K562 (cell line): ENCODE data around the gene PUSL1. TPM values are rescaled to one million over a fixed set of nuclear protein-coding genes. Genes with fewer than 3 reads are reported as not detected.

Experiments
- ATF1 ChIP-seq, 2 experiments: fragments of 450-650 bp in 1 of 2; IDR thresholded peaks; 2 replicates each; pipeline ENCODE4 v1.6.1; 2016; ENCODE audit warnings: missing compliant biosample characterization in 1 of 2, missing genetic modification characterization in 1 of 2
- EZH2 ChIP-seq: IDR thresholded peaks from 2 replicates; pipeline ENCODE4 v1.6.1; 2012; ENCODE audit warnings: low read depth, mild to moderate bottlenecking, inconsistent platforms, low read length, borderline replicate concordance
- FOXP1 ChIP-seq: sonication (generic); formaldehyde crosslinking; IDR thresholded peaks from 2 replicates; pipeline ENCODE4 v1.8.0; 2022; ENCODE audit warnings: mild to moderate bottlenecking, missing genetic modification reagents
- HDAC2 ChIP-seq: fragments of 450-650 bp; IDR thresholded peaks from 2 replicates; pipeline ENCODE4 v1.6.1; 2016; ENCODE audit warnings: mild to moderate bottlenecking
- KLF1 ChIP-seq: fragments of 450-650 bp; IDR thresholded peaks from 2 replicates; pipeline ENCODE4 v1.6.1; 2016; ENCODE audit warnings: missing genetic modification characterization, missing compliant biosample characterization
- MED1 ChIP-seq: sonication (generic); formaldehyde crosslinking; IDR thresholded peaks from 2 replicates; pipeline ENCODE4 v1.8.1; 2023; ENCODE audit warnings: missing genetic modification reagents, borderline replicate concordance
- MIER1 ChIP-seq: fragments of 450-650 bp; IDR thresholded peaks from 2 replicates; pipeline ENCODE4 v1.6.1; 2016; ENCODE audit warnings: antibody characterized with exemption, mild to moderate bottlenecking, low read depth
- NBN ChIP-seq: fragments of 450-650 bp; IDR thresholded peaks from 2 replicates; pipeline ENCODE4 v1.6.1; 2016; ENCODE audit warnings: low read depth, mild to moderate bottlenecking
- NR2C2 ChIP-seq, 2 experiments: fragments of 200-800 bp in 1 of 2; sonication (Bioruptor generic) in 1 of 2; sonication (generic) in 1 of 2; formaldehyde crosslinking in 1 of 2; IDR thresholded peaks; 2 replicates each; pipeline versions ENCODE4 v1.6.1 to v1.8.0; 2016 to 2022; ENCODE audit warnings: mild to moderate bottlenecking in 1 of 2, missing compliant biosample characterization in 1 of 2, missing genetic modification characterization in 1 of 2, missing genetic modification reagents in 1 of 2
- TCFL5 ChIP-seq: fragments of 250-450 bp; sonication (Bioruptor Pico); conservative IDR thresholded peaks from 2 replicates; pipeline ENCODE4 v1.6.1; 2021; ENCODE audit warnings: mild to moderate bottlenecking, moderate library complexity, matching md5 sums
- ZNF431 ChIP-seq: sonication (generic); formaldehyde crosslinking; IDR thresholded peaks from 2 replicates; pipeline ENCODE4 v1.8.0; 2022; ENCODE audit warnings: mild to moderate bottlenecking, missing genetic modification reagents
- polyA plus RNA-seq, 8 experiments: library from polyadenylated mRNA; depleted of rRNA in 4 of 8; stranded (reverse) in 5 of 8; unstranded in 3 of 8; fragments of >200 nt; fragmentation: Nextera tagmentation in 2 of 8; fragmentation: Illumina TruSeq in 1 of 8; extraction: Ambion mirVana in 2 of 8; extraction: Trizol in 1 of 8; gene quantifications; 2 replicates each; pipeline versions ENCODE4 v1.2.1 to v1.2.3, GENCODE V29; 2011 to 2014; ENCODE audit warnings: inconsistent platforms in 1 of 8, missing spikeins in 1 of 8
- total RNA-seq, 7 experiments: library from RNA; depleted of rRNA in 6 of 7; stranded (reverse); fragments of >200 nt in 6 of 7; fragmentation: Illumina TruSeq in 2 of 7; extraction: Trizol in 2 of 7; gene quantifications; 2 replicates each; pipeline versions ENCODE4 v1.2.1 to v1.2.3, GENCODE V29; 2011 to 2021; ENCODE audit warnings: low replicate concordance in 1 of 7
- TF ChIP-seq, protein P1 (sequence below): sonication (generic); formaldehyde crosslinking; IDR thresholded peaks from 2 replicates; pipeline ENCODE4 v1.8.0; 2022; ENCODE audit warnings: mild to moderate bottlenecking, missing genetic modification reagents
- TF ChIP-seq, protein P2 (sequence below): sonication (generic); formaldehyde crosslinking; IDR thresholded peaks from 2 replicates; pipeline ENCODE4 v1.8.1; 2023; ENCODE audit warnings: mild to moderate bottlenecking, missing genetic modification reagents, moderate library complexity
- TF ChIP-seq, protein P3 (sequence below): sonication (generic); formaldehyde crosslinking; IDR thresholded peaks from 2 replicates; pipeline ENCODE4 v1.5.0; 2020; ENCODE audit warnings: missing genetic modification reagents
- TF ChIP-seq, protein P4 (sequence below): sonication (generic); formaldehyde crosslinking; IDR thresholded peaks from 2 replicates; pipeline ENCODE4 v1.8.1; 2023; ENCODE audit warnings: mild to moderate bottlenecking, missing genetic modification reagents
- TF ChIP-seq, protein P5 (sequence below): fragments of 250-450 bp; sonication (Bioruptor Pico); IDR thresholded peaks from 2 replicates; pipeline ENCODE4 v1.4.0; 2020; ENCODE audit warnings: mild to moderate bottlenecking, moderate library complexity

PUSL1 gene
- total and polyA plus RNA-seq, 9 of the 15 experiments (the other 6 are each of a cell fraction or from before 2014, with no cell fraction given) = 0.62 to 86.9 (median 13.6) TPM

DNA sequence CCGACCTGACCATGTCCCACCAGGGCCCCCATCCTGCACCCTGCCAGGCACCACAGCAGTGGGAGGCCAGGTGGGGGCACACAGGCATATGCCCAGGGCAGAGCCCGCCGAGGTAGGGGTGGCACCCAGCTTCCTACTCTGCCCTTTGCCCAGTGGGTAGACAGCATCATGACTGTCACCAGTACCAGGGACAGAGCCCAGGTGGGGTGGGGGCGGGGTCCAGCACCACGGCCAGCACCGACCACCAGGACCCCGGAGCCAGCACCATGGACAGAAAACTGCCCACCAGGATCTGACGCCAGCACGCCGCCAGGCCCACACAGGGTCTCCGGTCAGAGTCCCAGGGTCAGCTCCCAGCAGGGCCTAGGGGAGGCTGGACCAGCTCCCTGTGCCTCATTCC is 26.4 kb downstream of the PUSL1 start (continued):
- TF ChIP-seq NR2C2 (CRISPR knock-in tag; IDR thresholded peaks at IDR 0.05) = 0 out of 2 replicates have a peak, but pooled peaks have one; percentile 31
- no peak for TF ChIP-seq NR2C2 (tag; IDR thresholded peaks at IDR 0.05)
- TF ChIP-seq FOXP1 = peak; percentile 77; the same call in 1 of the 2 replicates
- peak; percentile 20; the same call in 1 of the 2 replicates for TF ChIP-seq ATF1 (CRISPR knock-in tag; IDR thresholded peaks at IDR 0.05)
- TF ChIP-seq ATF1 (tag; IDR thresholded peaks at IDR 0.05) = no peak
- no peak for TF ChIP-seq EZH2
- no peak for TF ChIP-seq KLF1 (tag)
- TF ChIP-seq HDAC2 = peak; percentile 39; the same call in 1 of the 2 replicates
- TF ChIP-seq, protein P1, sequence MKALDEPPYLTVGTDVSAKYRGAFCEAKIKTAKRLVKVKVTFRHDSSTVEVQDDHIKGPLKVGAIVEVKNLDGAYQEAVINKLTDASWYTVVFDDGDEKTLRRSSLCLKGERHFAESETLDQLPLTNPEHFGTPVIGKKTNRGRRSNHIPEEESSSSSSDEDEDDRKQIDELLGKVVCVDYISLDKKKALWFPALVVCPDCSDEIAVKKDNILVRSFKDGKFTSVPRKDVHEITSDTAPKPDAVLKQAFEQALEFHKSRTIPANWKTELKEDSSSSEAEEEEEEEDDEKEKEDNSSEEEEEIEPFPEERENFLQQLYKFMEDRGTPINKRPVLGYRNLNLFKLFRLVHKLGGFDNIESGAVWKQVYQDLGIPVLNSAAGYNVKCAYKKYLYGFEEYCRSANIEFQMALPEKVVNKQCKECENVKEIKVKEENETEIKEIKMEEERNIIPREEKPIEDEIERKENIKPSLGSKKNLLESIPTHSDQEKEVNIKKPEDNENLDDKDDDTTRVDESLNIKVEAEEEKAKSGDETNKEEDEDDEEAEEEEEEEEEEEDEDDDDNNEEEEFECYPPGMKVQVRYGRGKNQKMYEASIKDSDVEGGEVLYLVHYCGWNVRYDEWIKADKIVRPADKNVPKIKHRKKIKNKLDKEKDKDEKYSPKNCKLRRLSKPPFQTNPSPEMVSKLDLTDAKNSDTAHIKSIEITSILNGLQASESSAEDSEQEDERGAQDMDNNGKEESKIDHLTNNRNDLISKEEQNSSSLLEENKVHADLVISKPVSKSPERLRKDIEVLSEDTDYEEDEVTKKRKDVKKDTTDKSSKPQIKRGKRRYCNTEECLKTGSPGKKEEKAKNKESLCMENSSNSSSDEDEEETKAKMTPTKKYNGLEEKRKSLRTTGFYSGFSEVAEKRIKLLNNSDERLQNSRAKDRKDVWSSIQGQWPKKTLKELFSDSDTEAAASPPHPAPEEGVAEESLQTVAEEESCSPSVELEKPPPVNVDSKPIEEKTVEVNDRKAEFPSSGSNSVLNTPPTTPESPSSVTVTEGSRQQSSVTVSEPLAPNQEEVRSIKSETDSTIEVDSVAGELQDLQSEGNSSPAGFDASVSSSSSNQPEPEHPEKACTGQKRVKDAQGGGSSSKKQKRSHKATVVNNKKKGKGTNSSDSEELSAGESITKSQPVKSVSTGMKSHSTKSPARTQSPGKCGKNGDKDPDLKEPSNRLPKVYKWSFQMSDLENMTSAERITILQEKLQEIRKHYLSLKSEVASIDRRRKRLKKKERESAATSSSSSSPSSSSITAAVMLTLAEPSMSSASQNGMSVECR (CRISPR knock-in tag) = peak; percentile 92
- TF ChIP-seq MED1 (CRISPR knock-in tag) = peak; percentile 87; the same call in 1 of the 2 replicates
- TF ChIP-seq, protein P2, sequence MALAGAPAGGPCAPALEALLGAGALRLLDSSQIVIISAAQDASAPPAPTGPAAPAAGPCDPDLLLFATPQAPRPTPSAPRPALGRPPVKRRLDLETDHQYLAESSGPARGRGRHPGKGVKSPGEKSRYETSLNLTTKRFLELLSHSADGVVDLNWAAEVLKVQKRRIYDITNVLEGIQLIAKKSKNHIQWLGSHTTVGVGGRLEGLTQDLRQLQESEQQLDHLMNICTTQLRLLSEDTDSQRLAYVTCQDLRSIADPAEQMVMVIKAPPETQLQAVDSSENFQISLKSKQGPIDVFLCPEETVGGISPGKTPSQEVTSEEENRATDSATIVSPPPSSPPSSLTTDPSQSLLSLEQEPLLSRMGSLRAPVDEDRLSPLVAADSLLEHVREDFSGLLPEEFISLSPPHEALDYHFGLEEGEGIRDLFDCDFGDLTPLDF (CRISPR knock-in tag) = peak; percentile 84; the same call in 1 of the 2 replicates
- peak; percentile 94 for TF ChIP-seq MIER1
- TF ChIP-seq NBN = no peak
- TF ChIP-seq, protein P3, sequence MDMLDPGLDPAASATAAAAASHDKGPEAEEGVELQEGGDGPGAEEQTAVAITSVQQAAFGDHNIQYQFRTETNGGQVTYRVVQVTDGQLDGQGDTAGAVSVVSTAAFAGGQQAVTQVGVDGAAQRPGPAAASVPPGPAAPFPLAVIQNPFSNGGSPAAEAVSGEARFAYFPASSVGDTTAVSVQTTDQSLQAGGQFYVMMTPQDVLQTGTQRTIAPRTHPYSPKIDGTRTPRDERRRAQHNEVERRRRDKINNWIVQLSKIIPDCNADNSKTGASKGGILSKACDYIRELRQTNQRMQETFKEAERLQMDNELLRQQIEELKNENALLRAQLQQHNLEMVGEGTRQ (CRISPR knock-in tag) = peak; percentile 46
- TF ChIP-seq, protein P4, sequence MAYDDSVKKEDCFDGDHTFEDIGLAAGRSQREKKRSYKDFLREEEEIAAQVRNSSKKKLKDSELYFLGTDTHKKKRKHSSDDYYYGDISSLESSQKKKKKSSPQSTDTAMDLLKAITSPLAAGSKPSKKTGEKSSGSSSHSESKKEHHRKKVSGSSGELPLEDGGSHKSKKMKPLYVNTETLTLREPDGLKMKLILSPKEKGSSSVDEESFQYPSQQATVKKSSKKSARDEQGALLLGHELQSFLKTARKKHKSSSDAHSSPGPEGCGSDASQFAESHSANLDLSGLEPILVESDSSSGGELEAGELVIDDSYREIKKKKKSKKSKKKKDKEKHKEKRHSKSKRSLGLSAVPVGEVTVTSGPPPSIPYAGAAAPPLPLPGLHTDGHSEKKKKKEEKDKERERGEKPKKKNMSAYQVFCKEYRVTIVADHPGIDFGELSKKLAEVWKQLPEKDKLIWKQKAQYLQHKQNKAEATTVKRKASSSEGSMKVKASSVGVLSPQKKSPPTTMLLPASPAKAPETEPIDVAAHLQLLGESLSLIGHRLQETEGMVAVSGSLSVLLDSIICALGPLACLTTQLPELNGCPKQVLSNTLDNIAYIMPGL (CRISPR knock-in tag) = peak; percentile 67; the same call in 1 of the 2 replicates
- 0 out of 2 replicates have a peak, but pooled peaks have one; percentile 60 for TF ChIP-seq ZNF431 (CRISPR knock-in tag)
- no peak for TF ChIP-seq TCFL5
- TF ChIP-seq, protein P5, sequence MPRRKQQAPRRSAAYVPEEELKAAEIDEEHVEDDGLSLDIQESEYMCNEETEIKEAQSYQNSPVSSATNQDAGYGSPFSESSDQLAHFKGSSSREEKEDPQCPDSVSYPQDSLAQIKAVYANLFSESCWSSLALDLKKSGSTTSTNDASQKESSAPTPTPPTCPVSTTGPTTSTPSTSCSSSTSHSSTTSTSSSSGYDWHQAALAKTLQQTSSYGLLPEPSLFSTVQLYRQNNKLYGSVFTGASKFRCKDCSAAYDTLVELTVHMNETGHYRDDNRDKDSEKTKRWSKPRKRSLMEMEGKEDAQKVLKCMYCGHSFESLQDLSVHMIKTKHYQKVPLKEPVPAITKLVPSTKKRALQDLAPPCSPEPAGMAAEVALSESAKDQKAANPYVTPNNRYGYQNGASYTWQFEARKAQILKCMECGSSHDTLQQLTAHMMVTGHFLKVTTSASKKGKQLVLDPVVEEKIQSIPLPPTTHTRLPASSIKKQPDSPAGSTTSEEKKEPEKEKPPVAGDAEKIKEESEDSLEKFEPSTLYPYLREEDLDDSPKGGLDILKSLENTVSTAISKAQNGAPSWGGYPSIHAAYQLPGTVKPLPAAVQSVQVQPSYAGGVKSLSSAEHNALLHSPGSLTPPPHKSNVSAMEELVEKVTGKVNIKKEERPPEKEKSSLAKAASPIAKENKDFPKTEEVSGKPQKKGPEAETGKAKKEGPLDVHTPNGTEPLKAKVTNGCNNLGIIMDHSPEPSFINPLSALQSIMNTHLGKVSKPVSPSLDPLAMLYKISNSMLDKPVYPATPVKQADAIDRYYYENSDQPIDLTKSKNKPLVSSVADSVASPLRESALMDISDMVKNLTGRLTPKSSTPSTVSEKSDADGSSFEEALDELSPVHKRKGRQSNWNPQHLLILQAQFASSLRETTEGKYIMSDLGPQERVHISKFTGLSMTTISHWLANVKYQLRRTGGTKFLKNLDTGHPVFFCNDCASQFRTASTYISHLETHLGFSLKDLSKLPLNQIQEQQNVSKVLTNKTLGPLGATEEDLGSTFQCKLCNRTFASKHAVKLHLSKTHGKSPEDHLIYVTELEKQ = no peak
